Measurements from ENCODE around the gene SRM.

The SRM gene

DNA sequence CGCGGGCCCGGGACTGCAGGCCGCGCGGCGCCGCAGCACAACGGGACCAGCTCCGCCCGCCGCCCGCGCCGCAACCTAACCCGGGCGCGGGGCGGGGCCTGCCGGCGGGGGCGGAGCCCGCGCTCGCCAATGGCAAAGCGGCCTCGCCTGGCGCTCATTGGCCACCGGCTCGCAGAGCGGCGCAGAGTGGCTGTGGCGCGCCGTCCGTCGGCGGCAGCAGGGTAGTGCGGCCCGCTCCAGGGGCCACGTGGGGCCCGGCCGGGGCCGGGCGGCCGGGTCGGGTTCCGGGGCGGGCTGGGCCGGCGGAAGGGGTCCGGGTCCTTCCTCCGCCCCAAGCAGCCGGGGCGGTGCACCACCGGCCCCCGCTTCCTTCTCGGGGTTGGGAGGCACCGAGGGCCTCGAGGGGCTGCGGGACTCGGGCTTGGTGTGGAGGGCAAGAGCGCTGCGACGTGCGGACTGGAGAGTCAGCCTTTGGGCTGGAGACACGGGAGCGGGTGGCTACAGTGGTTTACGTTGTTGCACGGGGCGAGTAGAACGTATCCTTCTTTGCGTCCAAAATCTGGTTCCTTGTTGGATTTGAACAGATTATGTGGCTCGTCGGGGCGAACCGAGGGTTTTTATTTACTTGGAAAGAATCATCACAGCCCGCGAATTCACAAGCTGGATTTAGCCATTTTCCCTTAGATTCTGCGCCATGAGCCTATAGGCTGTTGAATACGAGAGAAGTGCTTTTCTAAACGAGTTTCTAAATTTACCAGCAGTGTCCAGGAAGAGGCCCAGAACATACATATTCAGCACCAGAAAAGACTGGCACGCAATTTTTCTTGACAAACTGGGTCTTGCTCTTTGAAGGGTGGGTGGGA lies at the start of gene SRM (continued):
- TF ChIP-seq, protein P1, sequence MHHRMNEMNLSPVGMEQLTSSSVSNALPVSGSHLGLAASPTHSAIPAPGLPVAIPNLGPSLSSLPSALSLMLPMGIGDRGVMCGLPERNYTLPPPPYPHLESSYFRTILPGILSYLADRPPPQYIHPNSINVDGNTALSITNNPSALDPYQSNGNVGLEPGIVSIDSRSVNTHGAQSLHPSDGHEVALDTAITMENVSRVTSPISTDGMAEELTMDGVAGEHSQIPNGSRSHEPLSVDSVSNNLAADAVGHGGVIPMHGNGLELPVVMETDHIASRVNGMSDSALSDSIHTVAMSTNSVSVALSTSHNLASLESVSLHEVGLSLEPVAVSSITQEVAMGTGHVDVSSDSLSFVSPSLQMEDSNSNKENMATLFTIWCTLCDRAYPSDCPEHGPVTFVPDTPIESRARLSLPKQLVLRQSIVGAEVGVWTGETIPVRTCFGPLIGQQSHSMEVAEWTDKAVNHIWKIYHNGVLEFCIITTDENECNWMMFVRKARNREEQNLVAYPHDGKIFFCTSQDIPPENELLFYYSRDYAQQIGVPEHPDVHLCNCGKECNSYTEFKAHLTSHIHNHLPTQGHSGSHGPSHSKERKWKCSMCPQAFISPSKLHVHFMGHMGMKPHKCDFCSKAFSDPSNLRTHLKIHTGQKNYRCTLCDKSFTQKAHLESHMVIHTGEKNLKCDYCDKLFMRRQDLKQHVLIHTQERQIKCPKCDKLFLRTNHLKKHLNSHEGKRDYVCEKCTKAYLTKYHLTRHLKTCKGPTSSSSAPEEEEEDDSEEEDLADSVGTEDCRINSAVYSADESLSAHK (tag by site-specific recombination; IDR thresholded peaks at IDR 0.05): no peak
- TF ChIP-seq ZNF530 (tag by site-specific recombination; IDR thresholded peaks at IDR 0.05; ENCODE audit: low read depth): no peak
- peak; percentile 48 for TF ChIP-seq ZNF341 (tag by site-specific recombination; IDR thresholded peaks at IDR 0.05; ENCODE audit: low read depth)
- TF ChIP-seq ZNF398 (tag by site-specific recombination; IDR thresholded peaks at IDR 0.05): no peak
- TF ChIP-seq SP2 (tag by site-specific recombination; IDR thresholded peaks at IDR 0.05): peak; percentile 68
- TF ChIP-seq ZNF670 (tag by site-specific recombination; IDR thresholded peaks at IDR 0.05; ENCODE audit: low read depth): no peak
- TF ChIP-seq ZNF473 (tag by site-specific recombination; IDR thresholded peaks at IDR 0.05): no peak
- 0 out of 2 replicates have a peak, but pooled peaks have one; percentile 21 for TF ChIP-seq ZNF639 (tag by site-specific recombination; IDR thresholded peaks at IDR 0.05)
- TF ChIP-seq ZNF138 (tag by site-specific recombination; IDR thresholded peaks at IDR 0.05; ENCODE audit: borderline replicate concordance): no peak
- no peak for TF ChIP-seq ZNF623 (tag by site-specific recombination; IDR thresholded peaks at IDR 0.05)
- no peak for TF ChIP-seq TRIM28 (IDR thresholded peaks at IDR 0.05; ENCODE audit: borderline replicate concordance, low read length)
- TF ChIP-seq ZBTB7A (tag by site-specific recombination; IDR thresholded peaks at IDR 0.05; ENCODE audit: low read depth): 0 out of 2 replicates have a peak, but pooled peaks have one; percentile 36
- TF ChIP-seq ZSCAN30 (tag by site-specific recombination; IDR thresholded peaks at IDR 0.05): 0 out of 2 replicates have a peak, but pooled peaks have one; percentile 41
- TF ChIP-seq ZNF37A (tag by site-specific recombination; IDR thresholded peaks at IDR 0.05): no peak
- TF ChIP-seq ZNF155 (tag by site-specific recombination; IDR thresholded peaks at IDR 0.05): no peak
- TF ChIP-seq ZNF561 (tag by site-specific recombination; IDR thresholded peaks at IDR 0.05; ENCODE audit: borderline replicate concordance): peak; percentile 68; the same call in 1 of the 2 replicates
- no peak for TF ChIP-seq SP7 (tag by site-specific recombination; IDR thresholded peaks at IDR 0.05)
- 0 out of 2 replicates have a peak, but pooled peaks have one; percentile 24 for TF ChIP-seq SCRT2 (tag by site-specific recombination; IDR thresholded peaks at IDR 0.05)
- TF ChIP-seq ZNF621 (tag by site-specific recombination; IDR thresholded peaks at IDR 0.05): no peak
- TF ChIP-seq OSR2 (tag by site-specific recombination; IDR thresholded peaks at IDR 0.05): no peak
- no peak for TF ChIP-seq ZNF354C (tag by site-specific recombination; IDR thresholded peaks at IDR 0.05; ENCODE audit: borderline replicate concordance, low read depth)
- no peak for TF ChIP-seq ZNF707 (tag by site-specific recombination; IDR thresholded peaks at IDR 0.05)
- TF ChIP-seq ZNF660 (tag by site-specific recombination; IDR thresholded peaks at IDR 0.05): peak; percentile 69; the same call in 1 of the 2 replicates
- TF ChIP-seq ZNF830 (tag by site-specific recombination; IDR thresholded peaks at IDR 0.05; ENCODE audit: low read depth): no peak
- no peak for TF ChIP-seq ZNF324 (tag by site-specific recombination; IDR thresholded peaks at IDR 0.05)
- TF ChIP-seq ZNF792 (tag by site-specific recombination; IDR thresholded peaks at IDR 0.05): no peak
- TF ChIP-seq HIC1 (tag by site-specific recombination; IDR thresholded peaks at IDR 0.05): no peak
- no peak for TF ChIP-seq ZBTB1 (tag by site-specific recombination; IDR thresholded peaks at IDR 0.05)
- TF ChIP-seq ZFP3 (tag by site-specific recombination; IDR thresholded peaks at IDR 0.05; ENCODE audit: low read depth): no peak
- TF ChIP-seq INSM2 (tag by site-specific recombination; IDR thresholded peaks at IDR 0.05): peak; percentile 17; the same call in 1 of the 2 replicates
- TF ChIP-seq SETDB1 (IDR thresholded peaks at IDR 0.05; ENCODE audit: insufficient read length, low read length): no peak

Data from HEK293 (cell line).